ENCODE measurements around the gene ARID1A. TPM values are rescaled to one million over a fixed set of nuclear protein-coding genes. Genes with fewer than 3 reads are reported as not detected.

Gene ARID1A
- total RNA-seq, 4 donors from 2014 or later: 36.8 to 76.2 (median 44.5) TPM

DNA sequence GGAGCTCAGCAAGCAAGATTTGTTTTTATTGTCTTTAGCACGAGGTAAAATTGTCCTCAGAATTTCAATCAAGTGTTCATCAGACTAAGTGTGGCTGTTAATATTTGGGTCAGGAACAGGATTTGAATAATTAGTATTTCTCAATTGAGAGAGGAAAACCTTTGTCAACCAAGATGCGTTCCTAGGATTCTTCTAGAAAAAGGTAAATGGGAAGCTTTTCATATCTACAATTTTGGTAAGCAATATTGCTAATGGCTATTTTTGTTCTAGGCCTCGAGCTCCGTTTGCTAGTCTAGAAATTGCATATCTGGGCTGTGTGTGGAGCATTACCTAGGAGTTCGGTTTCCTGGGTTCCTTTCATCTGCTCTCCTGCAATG is 87.8 kb downstream of the ARID1A start:
- Histone ChIP-seq H3K4me1 (peaks cover 60 to 70% (median 66%) of the 10 kb centered on the region in 4 donors), H3K4me3 (no peak overlapping the region), H3K9me3 (no peaks in the 10 kb centered on the region), H3K27me3 (no peaks in the 10 kb centered on the region), H3K27ac (replicated peaks in 1 of 4) (peak overlapping the region; percentile 90 to 98 (median 98)), H3K36me3 (peaks cover 22 to 35% (median 27%) of the 10 kb centered on the region in 4 donors)
- 83% methylated on average over 5 of the region's 5 CpGs for WGBS
- TF ChIP-seq POLR2AphosphoS5 (IDR thresholded peaks at IDR 0.05) (no peak), EP300 (IDR thresholded peaks at IDR 0.05) (no peak)
- TF ChIP-seq, protein P1, sequence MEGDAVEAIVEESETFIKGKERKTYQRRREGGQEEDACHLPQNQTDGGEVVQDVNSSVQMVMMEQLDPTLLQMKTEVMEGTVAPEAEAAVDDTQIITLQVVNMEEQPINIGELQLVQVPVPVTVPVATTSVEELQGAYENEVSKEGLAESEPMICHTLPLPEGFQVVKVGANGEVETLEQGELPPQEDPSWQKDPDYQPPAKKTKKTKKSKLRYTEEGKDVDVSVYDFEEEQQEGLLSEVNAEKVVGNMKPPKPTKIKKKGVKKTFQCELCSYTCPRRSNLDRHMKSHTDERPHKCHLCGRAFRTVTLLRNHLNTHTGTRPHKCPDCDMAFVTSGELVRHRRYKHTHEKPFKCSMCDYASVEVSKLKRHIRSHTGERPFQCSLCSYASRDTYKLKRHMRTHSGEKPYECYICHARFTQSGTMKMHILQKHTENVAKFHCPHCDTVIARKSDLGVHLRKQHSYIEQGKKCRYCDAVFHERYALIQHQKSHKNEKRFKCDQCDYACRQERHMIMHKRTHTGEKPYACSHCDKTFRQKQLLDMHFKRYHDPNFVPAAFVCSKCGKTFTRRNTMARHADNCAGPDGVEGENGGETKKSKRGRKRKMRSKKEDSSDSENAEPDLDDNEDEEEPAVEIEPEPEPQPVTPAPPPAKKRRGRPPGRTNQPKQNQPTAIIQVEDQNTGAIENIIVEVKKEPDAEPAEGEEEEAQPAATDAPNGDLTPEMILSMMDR (IDR thresholded peaks at IDR 0.05): no peak
- DNase-seq (ENCODE audit: extremely low spot score): no peak
- intact Hi-C loops (cut with DNase I): loop anchor here (10.0 kb wide), 1 partner anchor 59 kb away; no protein-coding TSS in a partner anchor

DNA sequence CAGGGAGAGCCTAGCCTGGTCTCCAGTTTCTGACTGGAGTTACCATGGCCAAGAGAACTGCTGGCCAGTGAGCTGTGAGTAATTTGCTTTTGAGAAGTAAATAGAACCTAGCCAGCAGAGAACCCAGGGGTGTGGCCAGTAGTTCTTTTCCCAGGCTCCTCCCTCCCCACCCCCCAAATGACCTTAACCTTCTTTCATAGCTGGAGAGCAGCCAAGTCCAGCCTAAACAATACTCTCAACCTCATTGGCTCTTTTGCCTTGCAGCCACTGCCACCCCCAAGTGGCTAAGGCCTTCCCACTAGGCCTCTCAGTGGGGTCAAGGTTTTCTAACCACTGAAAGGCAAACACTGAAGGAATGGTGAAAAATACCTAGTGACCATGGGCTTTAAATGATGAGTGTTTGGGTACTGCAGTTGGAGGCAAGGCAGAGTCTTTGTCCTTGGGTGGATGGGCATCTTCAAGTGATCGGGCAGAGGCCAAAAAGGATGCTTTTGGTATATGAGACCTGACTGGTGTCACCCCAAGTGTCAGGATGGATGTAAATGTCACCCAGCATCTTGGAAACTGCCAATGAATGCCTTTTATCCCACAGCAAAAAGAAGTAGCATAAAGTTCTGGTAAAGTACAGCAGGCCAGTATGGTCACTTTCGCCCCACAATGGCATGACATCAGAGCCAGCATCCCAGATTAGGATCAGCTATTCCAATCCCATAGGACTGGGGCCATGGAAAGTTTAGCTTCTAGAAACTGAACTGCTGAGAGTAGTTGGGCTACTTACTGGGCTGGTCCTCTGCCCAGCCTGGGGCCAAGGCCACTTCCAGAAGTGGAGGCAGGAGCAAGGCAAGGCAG is 88.4 kb downstream of the ARID1A start:
- peak overlapping the region; percentile 90 to 98 (median 98) for H3K27ac ChIP-seq (replicated peaks in 1 of 4)
- no peak for DNase-seq (ENCODE audit: extremely low spot score)
- 100% methylated on average over 2 of the region's 2 CpGs for WGBS
- no peaks in the 10 kb centered on the region for H3K27me3 ChIP-seq
- no peak for TF ChIP-seq EP300 (IDR thresholded peaks at IDR 0.05)
- peak; percentile 40 to 47 for TF ChIP-seq POLR2AphosphoS5 (IDR thresholded peaks at IDR 0.05)
- H3K4me1 ChIP-seq: peaks cover 60 to 77% (median 71%) of the 10 kb centered on the region in 4 donors
- peaks cover 16 to 29% (median 21%) of the 10 kb centered on the region in 4 donors for H3K36me3 ChIP-seq
- no peaks in the 10 kb centered on the region for H3K9me3 ChIP-seq
- intact Hi-C loops (cut with DNase I): loop anchor here (10.0 kb wide), 1 partner anchor 59 kb away; no protein-coding TSS in a partner anchor
- no peak overlapping the region for H3K4me3 ChIP-seq

DNA sequence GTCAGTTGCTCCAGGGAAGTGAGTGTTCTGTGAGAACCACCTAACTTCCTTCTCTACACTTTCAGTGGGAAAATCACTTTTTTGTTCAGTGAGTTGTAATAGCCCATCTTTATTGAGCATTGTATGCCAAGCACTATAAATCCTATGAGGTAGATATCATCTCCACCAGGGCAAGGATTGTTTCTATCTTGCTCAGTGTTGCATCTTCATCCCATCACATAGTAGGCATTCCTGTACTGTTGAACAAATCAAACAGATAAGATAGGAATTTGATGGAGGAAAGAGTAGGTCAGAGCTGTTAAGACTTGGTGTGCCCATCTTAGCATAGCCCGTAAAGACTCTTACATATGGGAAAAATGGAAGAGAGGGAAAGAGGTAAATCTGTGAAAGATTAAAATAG is 89.1 kb downstream of the ARID1A start:
- Histone ChIP-seq H3K27me3 (no peaks in the 10 kb centered on the region), H3K27ac (replicated peaks in 1 of 4) (peak overlapping the region; percentile 90 to 98 (median 98)), H3K36me3 (peaks cover 10 to 23% (median 15%) of the 10 kb centered on the region in 4 donors), H3K4me3 (no peak overlapping the region), H3K4me1 (peaks cover 60 to 81% (median 77%) of the 10 kb centered on the region in 4 donors), H3K9me3 (no peaks in the 10 kb centered on the region)
- intact Hi-C loops (cut with DNase I): loop anchor here (5.0 to 10.0 kb wide), 2 partner anchors 60 to 108 kb away; no protein-coding TSS in a partner anchor
- TF ChIP-seq POLR2A (IDR thresholded peaks at IDR 0.05; ENCODE audit: low read depth) (no peak), POLR2AphosphoS5 (IDR thresholded peaks at IDR 0.05) (no peak), EP300 (IDR thresholded peaks at IDR 0.05) (no peak)
- TF ChIP-seq, protein P1 (IDR thresholded peaks at IDR 0.05): no peak
- WGBS: 96% methylated on average over 1 of the region's 1 CpG
- no peak for DNase-seq (ENCODE audit: extremely low spot score)

DNA sequence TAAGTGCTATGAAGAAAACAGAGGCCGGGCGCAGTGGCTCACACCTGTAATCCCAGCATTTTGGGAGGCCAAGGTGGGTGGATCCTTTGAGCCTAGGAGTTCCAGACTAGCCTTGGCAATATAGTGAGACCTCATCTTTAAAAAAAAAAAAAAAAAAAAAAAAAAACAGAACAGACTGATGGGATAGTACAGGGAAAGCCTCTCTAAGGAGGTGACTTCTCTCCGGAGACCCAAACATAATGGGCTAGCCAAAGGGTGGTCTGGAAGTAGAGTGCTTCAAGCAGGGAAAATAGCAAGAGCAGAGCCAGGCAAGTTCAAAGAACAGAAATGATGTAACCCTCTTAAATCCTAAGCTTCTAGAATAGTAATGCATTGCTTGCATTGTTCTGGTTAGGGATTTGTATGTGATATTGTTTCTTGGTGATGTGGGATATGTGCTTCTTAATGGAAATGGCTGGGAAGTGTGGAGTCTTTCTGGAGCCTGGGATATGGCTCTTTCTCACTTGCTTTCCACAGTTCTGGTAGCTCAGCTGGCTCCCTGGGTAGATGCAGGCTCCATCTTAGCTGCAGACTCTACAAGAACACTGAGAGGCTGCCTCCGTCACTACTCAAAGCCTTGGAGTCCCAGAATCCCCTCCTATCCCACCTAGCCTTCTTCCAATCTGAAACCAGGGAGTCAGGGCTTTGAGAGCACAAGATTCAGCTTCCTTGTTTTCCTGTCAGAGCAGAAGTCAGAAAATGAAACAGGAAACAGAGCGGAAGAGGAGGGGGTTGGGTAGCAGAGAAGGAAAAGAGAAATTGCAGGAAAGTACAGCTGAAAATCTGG is 90.0 kb downstream of the ARID1A start:
- 72% methylated on average over 5 of the region's 5 CpGs for WGBS
- peaks cover under 1 to 13% (median 5%) of the 10 kb centered on the region in 4 donors for H3K36me3 ChIP-seq
- TF ChIP-seq POLR2A (IDR thresholded peaks at IDR 0.05; ENCODE audit: low read depth): no peak
- TF ChIP-seq POLR2AphosphoS5 (IDR thresholded peaks at IDR 0.05): no peak
- no peak for TF ChIP-seq EP300 (IDR thresholded peaks at IDR 0.05)
- TF ChIP-seq, protein P1 (IDR thresholded peaks at IDR 0.05): no peak
- H3K9me3 ChIP-seq: no peaks in the 10 kb centered on the region
- peak overlapping the region; percentile 90 to 98 (median 98) for H3K27ac ChIP-seq (replicated peaks in 1 of 4)
- DNase-seq (ENCODE audit: extremely low spot score): no peak
- H3K4me1 ChIP-seq: peaks cover 62 to 82% (median 75%) of the 10 kb centered on the region in 4 donors
- H3K4me3 ChIP-seq: peak overlapping the region in 1 of 4 donors; percentile 70
- intact Hi-C loops (cut with DNase I): loop anchor here (5.0 to 10.0 kb wide), 2 partner anchors 61 to 109 kb away; no protein-coding TSS in a partner anchor
- no peaks in the 10 kb centered on the region for H3K27me3 ChIP-seq

Measured in esophagus muscularis mucosa (tissue), 4 donors.